Smooth muscle cell (in vitro differentiated cells): ENCODE results near the gene HERPUD2. TPM values are rescaled to one million over a fixed set of nuclear protein-coding genes. Genes with fewer than 3 reads are reported as not detected.

Experiments
- DNase-seq: peaks from one replicate; lab custom pipeline; 2025; ENCODE audit not compliant: unreplicated experiment; lab: John Stamatoyannopoulos, UW
- H2AFZ ChIP-seq: fragments of 200-600 bp; sonication (generic); 2 replicates; pipeline ENCODE4 v1.6.0; 2016; ENCODE audit warnings: antibody characterized with exemption, low read depth, mild to moderate bottlenecking
- H3F3A ChIP-seq: fragments of 200-600 bp; sonication (generic); 2 replicates; pipeline ENCODE4 v1.6.0; 2017; ENCODE audit warnings: antibody characterized with exemption, low read depth
- H3K27ac ChIP-seq: fragments of 200-600 bp; sonication (generic); 2 replicates; pipeline ENCODE4 v1.5.1; 2016; ENCODE audit warnings: low read depth, mild to moderate bottlenecking
- H3K27me3 ChIP-seq: fragments of 200-600 bp; sonication (generic); 2 replicates; pipeline ENCODE4 v1.6.1; 2016; ENCODE audit warnings: low read depth, mild to moderate bottlenecking
- H3K36me3 ChIP-seq: fragments of 200-600 bp; sonication (generic); 2 replicates; pipeline ENCODE4 v1.5.1; 2016; ENCODE audit warnings: low read depth
- H3K4me1 ChIP-seq: fragments of 200-600 bp; sonication (generic); 2 replicates; pipeline ENCODE4 v1.5.1; 2016; ENCODE audit warnings: low read depth
- H3K4me2 ChIP-seq: fragments of 200-600 bp; sonication (generic); 2 replicates; pipeline ENCODE4 v1.6.0; 2016; ENCODE audit warnings: mild to moderate bottlenecking
- H3K4me3 ChIP-seq: fragments of 200-600 bp; sonication (generic); 2 replicates; pipeline ENCODE4 v1.5.1; 2016; ENCODE audit warnings: mild to moderate bottlenecking
- H3K79me2 ChIP-seq: fragments of 200-600 bp; sonication (generic); 2 replicates; pipeline ENCODE4 v1.6.0; 2016; ENCODE audit warnings: low read depth, mild to moderate bottlenecking
- H3K9ac ChIP-seq: fragments of 200-600 bp; sonication (generic); 2 replicates; pipeline ENCODE4 v1.6.0; 2016; ENCODE audit warnings: low read depth
- H3K9me3 ChIP-seq: fragments of 200-600 bp; sonication (generic); replicated peaks from 2 replicates; pipeline ENCODE4 v1.5.1; 2016; ENCODE audit warnings: low read depth
- H4K20me1 ChIP-seq: fragments of 200-600 bp; sonication (generic); 2 replicates; pipeline ENCODE4 v1.6.0; 2016; ENCODE audit warnings: low read depth
- CTCF ChIP-seq: fragments of 200-600 bp; sonication (generic); IDR thresholded peaks from 2 replicates; pipeline ENCODE4 v1.5.1; 2017; ENCODE audit warnings: borderline replicate concordance, mild to moderate bottlenecking, antibody characterized with exemption; ENCODE audit not compliant: insufficient read depth, poor library complexity, severe bottlenecking
- WGBS: methylation state at CpG from one replicate; pipeline ENCODE4 v1.1.7; 2016; ENCODE audit warnings: low lambda C conversion rate; 5-methylcytosine and 5-hydroxymethylcytosine counted together
- polyA plus RNA-seq: library from polyadenylated mRNA; unstranded; fragments of >200 nt; fragmentation: Nextera tagmentation; extraction: Ambion mirVana; gene quantifications from 2 replicates; pipeline ENCODE4 v1.2.1, GENCODE V29; 2016
- total RNA-seq: library from RNA; depleted of rRNA; stranded (reverse); fragments of >200 nt; gene quantifications from 2 replicates; pipeline ENCODE4 v1.2.3, GENCODE V29; 2014

HERPUD2 gene
- total and polyA plus RNA-seq, 2 experiments from 2014 or later, result 23.2 to 28.1 TPM

- Histone ChIP-seq H3F3A (no peaks in the 10 kb centered on the region), H3K9me3 (no peaks in the 10 kb centered on the region), H3K79me2 (no peaks in the 10 kb centered on the region), H2AFZ (no peak overlapping the region), H3K4me3 (no peak overlapping the region), H3K4me2 (no peak overlapping the region), H3K27me3 (no peaks in the 10 kb centered on the region), H4K20me1 (no peaks in the 10 kb centered on the region), H3K9ac (no peak overlapping the region), H3K4me1 (peaks cover 5% of the 10 kb centered on the region), H3K27ac (no peak overlapping the region), H3K36me3 (no peaks in the 10 kb centered on the region)
- TF ChIP-seq CTCF, result no peak
- DNase-seq, result no peak
- WGBS, result 93% methylated on average over 1 of the region's 1 CpG
Measured at GRCh38 chr7:35619863-35620262, 75.1 kb downstream of the HERPUD2 start.

- no peak for TF ChIP-seq CTCF
- no peak overlapping the region for H3K9ac ChIP-seq
- H3K27me3 ChIP-seq, result no peaks in the 10 kb centered on the region
- no peak for DNase-seq
- peaks cover 5% of the 10 kb centered on the region for H3K4me1 ChIP-seq
- H3F3A ChIP-seq, result no peaks in the 10 kb centered on the region
- H2AFZ ChIP-seq, result no peak overlapping the region
- no peak overlapping the region for H3K27ac ChIP-seq
- WGBS, result 11% methylated on average over 3 of the region's 3 CpGs
- no peaks in the 10 kb centered on the region for H3K9me3 ChIP-seq
- no peaks in the 10 kb centered on the region for H3K79me2 ChIP-seq
- peak overlapping the region; percentile 47 for H3K4me2 ChIP-seq
- no peak overlapping the region for H3K4me3 ChIP-seq
- H3K36me3 ChIP-seq, result no peaks in the 10 kb centered on the region
- H4K20me1 ChIP-seq, result no peaks in the 10 kb centered on the region
Measured at GRCh38 chr7:35617041-35617440, 77.9 kb downstream of the HERPUD2 start.

- Histone ChIP-seq H3K9ac (no peak overlapping the region), H3K36me3 (no peaks in the 10 kb centered on the region), H3K27ac (no peak overlapping the region)
Measured at GRCh38 chr7:35613150-35613549, 81.8 kb downstream of the HERPUD2 start.

More at GRCh38 chr7:35613150-35613549, 81.8 kb downstream of the HERPUD2 start:
- 47% methylated on average over 2 of the region's 2 CpGs for WGBS
- H3K4me1 ChIP-seq, result peaks cover 5% of the 10 kb centered on the region
- no peak for DNase-seq
- no peaks in the 10 kb centered on the region for H3K27me3 ChIP-seq
- no peaks in the 10 kb centered on the region for H3K9me3 ChIP-seq
- no peak overlapping the region for H3K4me2 ChIP-seq
- no peak overlapping the region for H2AFZ ChIP-seq
- no peaks in the 10 kb centered on the region for H3K79me2 ChIP-seq
- H3F3A ChIP-seq, result no peaks in the 10 kb centered on the region
- no peak overlapping the region for H3K4me3 ChIP-seq
- no peaks in the 10 kb centered on the region for H4K20me1 ChIP-seq
- TF ChIP-seq CTCF, result no peak
